ENCODE results near the gene GALNT18.

DNA sequence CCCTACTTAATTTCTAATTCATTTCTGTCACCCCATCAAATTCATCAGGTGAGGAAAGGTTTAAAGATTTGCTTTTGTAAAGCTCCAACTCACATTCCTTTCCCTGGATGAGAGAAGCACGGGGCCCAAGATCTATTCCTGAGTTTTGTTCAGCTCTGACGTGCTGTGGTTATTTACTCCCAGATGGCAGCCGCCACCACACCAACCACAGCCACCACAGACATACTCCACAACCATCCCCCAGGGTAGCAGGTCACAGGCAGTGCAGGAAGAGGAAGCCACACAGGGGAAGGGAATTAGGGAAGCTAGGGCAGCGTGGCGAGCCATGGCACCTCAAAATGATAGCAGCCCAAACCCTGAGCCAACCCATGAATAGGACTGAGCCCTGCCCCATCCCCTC, 205.3 kb downstream of the GALNT18 start:
- TF ChIP-seq, protein P1, sequence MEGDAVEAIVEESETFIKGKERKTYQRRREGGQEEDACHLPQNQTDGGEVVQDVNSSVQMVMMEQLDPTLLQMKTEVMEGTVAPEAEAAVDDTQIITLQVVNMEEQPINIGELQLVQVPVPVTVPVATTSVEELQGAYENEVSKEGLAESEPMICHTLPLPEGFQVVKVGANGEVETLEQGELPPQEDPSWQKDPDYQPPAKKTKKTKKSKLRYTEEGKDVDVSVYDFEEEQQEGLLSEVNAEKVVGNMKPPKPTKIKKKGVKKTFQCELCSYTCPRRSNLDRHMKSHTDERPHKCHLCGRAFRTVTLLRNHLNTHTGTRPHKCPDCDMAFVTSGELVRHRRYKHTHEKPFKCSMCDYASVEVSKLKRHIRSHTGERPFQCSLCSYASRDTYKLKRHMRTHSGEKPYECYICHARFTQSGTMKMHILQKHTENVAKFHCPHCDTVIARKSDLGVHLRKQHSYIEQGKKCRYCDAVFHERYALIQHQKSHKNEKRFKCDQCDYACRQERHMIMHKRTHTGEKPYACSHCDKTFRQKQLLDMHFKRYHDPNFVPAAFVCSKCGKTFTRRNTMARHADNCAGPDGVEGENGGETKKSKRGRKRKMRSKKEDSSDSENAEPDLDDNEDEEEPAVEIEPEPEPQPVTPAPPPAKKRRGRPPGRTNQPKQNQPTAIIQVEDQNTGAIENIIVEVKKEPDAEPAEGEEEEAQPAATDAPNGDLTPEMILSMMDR (IDR thresholded peaks at IDR 0.05) = no peak
- no peak for TF ChIP-seq POLR2A (IDR thresholded peaks at IDR 0.05)
